Neuronal stem cell (in vitro differentiated cells): ENCODE data around the gene TRIM52.

ENCODE experiments used
- DNase-seq: peaks from one replicate; pipeline ENCODE4 v3.0.0-alpha.2; 2013; ENCODE audit warnings: low spot score
- H2AFZ ChIP-seq: one replicate; pipeline ENCODE4 v1.6.1; 2013; ENCODE audit warnings: mild to moderate bottlenecking, low read length, inconsistent platforms
- H2AK5ac ChIP-seq: 2 replicates; pipeline ENCODE4 v1.6.1; 2013; ENCODE audit warnings: low read depth, mild to moderate bottlenecking, inconsistent platforms, low read length, moderate library complexity, mixed read lengths
- H2BK120ac ChIP-seq: 2 replicates; pipeline ENCODE4 v1.6.1; 2013; ENCODE audit warnings: low read depth, mild to moderate bottlenecking, inconsistent platforms, low read length, moderate library complexity, mixed read lengths
- H2BK12ac ChIP-seq: one replicate; pipeline ENCODE4 v1.6.1; 2013; ENCODE audit warnings: low read length, inconsistent platforms
- H2BK15ac ChIP-seq: 2 replicates; pipeline ENCODE4 v1.6.1; 2013; ENCODE audit warnings: mild to moderate bottlenecking, low read length, inconsistent platforms, mixed read lengths
- H2BK5ac ChIP-seq: one replicate; pipeline ENCODE4 v1.6.1; 2013; ENCODE audit warnings: inconsistent platforms, mild to moderate bottlenecking, low read length, moderate library complexity
- H3K14ac ChIP-seq: one replicate; pipeline ENCODE4 v1.6.1; 2013; ENCODE audit warnings: low read length, inconsistent platforms
- H3K18ac ChIP-seq: 2 replicates; pipeline ENCODE4 v1.6.1; 2013; ENCODE audit warnings: low read length, inconsistent platforms
- H3K23ac ChIP-seq: 2 replicates; pipeline ENCODE4 v1.6.1; 2013; ENCODE audit warnings: low read depth, mild to moderate bottlenecking, mixed read lengths, low read length, inconsistent platforms; ENCODE audit not compliant: poor library complexity
- H3K27ac ChIP-seq: replicated peaks from 3 replicates; pipeline ENCODE4 v1.5.1; 2013; ENCODE audit warnings: low read length, inconsistent platforms
- H3K27me3 ChIP-seq, 3 experiments: 2 replicates each; pipeline ENCODE4 v1.6.1; 2013; ENCODE audit warnings: low read length in 3 of 3, mild to moderate bottlenecking in 2 of 3, inconsistent platforms in 1 of 3, low read depth in 1 of 3, mixed read lengths in 1 of 3, moderate library complexity in 1 of 3; ENCODE audit not compliant: control insufficient read depth in 3 of 3, insufficient read depth in 3 of 3
- H3K36me3 ChIP-seq, 2 donors: replicated peaks in 1 of 2; 2 replicates each; pipeline ENCODE4 v1.6.1; 2013; ENCODE audit warnings: low read length in 2 of 2; ENCODE audit not compliant: control insufficient read depth in 2 of 2, insufficient read depth in 2 of 2
- H3K4ac ChIP-seq: 2 replicates; pipeline ENCODE4 v1.6.1; 2013; ENCODE audit warnings: inconsistent platforms, mild to moderate bottlenecking, low read length, moderate library complexity
- H3K4me1 ChIP-seq, 2 donors: 1 replicate in 1 of 2; 2 replicates in 1 of 2; pipeline ENCODE4 v1.6.1; 2013; ENCODE audit warnings: low read length in 2 of 2, low read depth in 1 of 2; ENCODE audit not compliant: control insufficient read depth in 2 of 2, insufficient read depth in 1 of 2
- H3K4me2 ChIP-seq: one replicate; pipeline ENCODE4 v1.6.1; 2013; ENCODE audit warnings: mild to moderate bottlenecking, low read length, inconsistent platforms; ENCODE audit not compliant: insufficient read depth, poor library complexity, severe bottlenecking
- H3K4me3 ChIP-seq, 2 donors: 2 replicates each; pipeline ENCODE4 v1.5.1; 2013; ENCODE audit warnings: low read length in 2 of 2, mild to moderate bottlenecking in 2 of 2, inconsistent platforms in 1 of 2, moderate library complexity in 1 of 2
- H3K79me1 ChIP-seq: one replicate; pipeline ENCODE4 v1.6.1; 2013; ENCODE audit warnings: low read depth, mild to moderate bottlenecking, inconsistent platforms, low read length, moderate library complexity
- H3K9ac ChIP-seq: one replicate; pipeline ENCODE4 v1.6.1; 2013; ENCODE audit warnings: mild to moderate bottlenecking, low read depth, low read length, inconsistent platforms; ENCODE audit not compliant: poor library complexity
- H3K9me3 ChIP-seq, 2 donors: replicated peaks in 1 of 2; 2 replicates each; pipeline versions ENCODE3 to v1.6.1; 2013; ENCODE audit warnings: low read length in 2 of 2, mild to moderate bottlenecking in 2 of 2, inconsistent platforms in 1 of 2, low read depth in 1 of 2, mixed read lengths in 1 of 2, moderate library complexity in 1 of 2; ENCODE audit not compliant: control insufficient read depth in 2 of 2, insufficient read depth in 1 of 2
- H4K8ac ChIP-seq: one replicate; pipeline ENCODE4 v1.6.1; 2013; ENCODE audit warnings: low read depth, mild to moderate bottlenecking, inconsistent platforms, low read length, moderate library complexity
- H4K91ac ChIP-seq: one replicate; pipeline ENCODE4 v1.6.1; 2013; ENCODE audit warnings: low read length, low read depth, mild to moderate bottlenecking, inconsistent platforms; ENCODE audit not compliant: poor library complexity
- WGBS, 2 donors: extraction: QIAGEN DNeasy Blood & Tissue Kit; methylation state at CpG; one replicate each; pipeline ENCODE4 v1.1.7; 2013; ENCODE audit warnings: missing lambda C conversion rate in 2 of 2, mixed read lengths in 1 of 2; ENCODE audit not compliant: insufficient read length in 2 of 2, insufficient replicate concordance in 1 of 2; ENCODE audit errors: extremely low coverage in 2 of 2; 5-methylcytosine and 5-hydroxymethylcytosine counted together

Gene TRIM52

DNA sequence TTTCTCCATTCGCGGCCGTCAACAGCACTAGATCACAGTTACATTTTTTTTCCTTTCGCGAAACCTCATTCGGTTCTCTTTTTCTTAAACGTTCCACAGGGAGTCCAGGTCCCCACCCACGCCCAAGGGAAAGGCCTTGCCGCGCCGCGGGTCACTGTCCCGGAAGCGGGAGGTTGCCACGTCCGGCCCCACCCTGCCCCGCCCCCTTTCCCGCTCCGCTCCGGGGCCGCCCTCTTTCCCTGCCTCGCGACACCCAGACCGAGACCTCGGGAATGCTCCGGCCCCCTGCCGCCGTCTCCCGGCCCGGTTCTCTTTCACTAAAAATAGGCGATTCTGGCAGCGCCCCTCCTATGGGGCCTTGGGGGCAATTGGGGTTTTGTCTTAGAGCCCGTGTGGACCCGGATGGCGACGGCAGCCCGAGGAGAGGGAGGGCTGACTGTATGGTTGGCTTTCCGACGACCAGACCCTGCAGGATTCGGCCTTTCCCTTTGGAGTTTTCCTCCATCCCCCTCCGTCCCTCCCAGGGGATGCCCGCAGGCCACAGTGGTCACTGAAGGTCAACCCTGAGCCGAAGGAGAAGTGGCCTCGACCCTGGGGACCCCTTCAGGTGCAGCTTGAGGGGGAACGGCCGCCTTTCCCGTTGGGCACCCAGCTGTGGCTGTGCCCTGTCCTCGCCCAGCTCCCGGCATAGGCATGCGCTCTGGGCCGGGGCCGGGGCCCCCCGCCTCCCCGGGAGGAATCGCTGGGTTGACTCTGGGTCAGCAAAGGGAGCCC is 14.5 kb downstream of the TRIM52 start:
- Histone ChIP-seq H3K27ac (peak overlapping the region; percentile 89), H4K8ac (peak overlapping the region; percentile 97), H3K4me1 (peaks cover 20% of the 10 kb centered on the region in 2 donors), H2BK120ac (peak overlapping the region; percentile 64), H3K23ac (peak overlapping the region; percentile 16), H3K79me1 (peaks cover under 1% of the 10 kb centered on the region), H2AK5ac (peak overlapping the region; percentile 95), H3K4me3 (peak overlapping the region; percentile 96 to 99), H2BK15ac (peak overlapping the region; percentile 83), H3K27me3 (no peaks in the 10 kb centered on the region), H3K4me2 (peak overlapping the region; percentile 92), H3K9me3 (no peaks in the 10 kb centered on the region), H2AFZ (peak overlapping the region; percentile 89), H3K4ac (peak overlapping the region; percentile 69), H3K36me3 (peaks cover 16 to 48% of the 10 kb centered on the region in 2 donors), H2BK12ac (no peak overlapping the region), H3K18ac (peak overlapping the region; percentile 98), H4K91ac (peak overlapping the region; percentile 56), H3K14ac (peak overlapping the region; percentile 41), H2BK5ac (peak overlapping the region; percentile 83), H3K9ac (peak overlapping the region; percentile 99)
- no CpG with 5 or more reads among the region's 55 CpGs for WGBS, 2 donors
- DNase-seq, result peak; percentile 68

DNA sequence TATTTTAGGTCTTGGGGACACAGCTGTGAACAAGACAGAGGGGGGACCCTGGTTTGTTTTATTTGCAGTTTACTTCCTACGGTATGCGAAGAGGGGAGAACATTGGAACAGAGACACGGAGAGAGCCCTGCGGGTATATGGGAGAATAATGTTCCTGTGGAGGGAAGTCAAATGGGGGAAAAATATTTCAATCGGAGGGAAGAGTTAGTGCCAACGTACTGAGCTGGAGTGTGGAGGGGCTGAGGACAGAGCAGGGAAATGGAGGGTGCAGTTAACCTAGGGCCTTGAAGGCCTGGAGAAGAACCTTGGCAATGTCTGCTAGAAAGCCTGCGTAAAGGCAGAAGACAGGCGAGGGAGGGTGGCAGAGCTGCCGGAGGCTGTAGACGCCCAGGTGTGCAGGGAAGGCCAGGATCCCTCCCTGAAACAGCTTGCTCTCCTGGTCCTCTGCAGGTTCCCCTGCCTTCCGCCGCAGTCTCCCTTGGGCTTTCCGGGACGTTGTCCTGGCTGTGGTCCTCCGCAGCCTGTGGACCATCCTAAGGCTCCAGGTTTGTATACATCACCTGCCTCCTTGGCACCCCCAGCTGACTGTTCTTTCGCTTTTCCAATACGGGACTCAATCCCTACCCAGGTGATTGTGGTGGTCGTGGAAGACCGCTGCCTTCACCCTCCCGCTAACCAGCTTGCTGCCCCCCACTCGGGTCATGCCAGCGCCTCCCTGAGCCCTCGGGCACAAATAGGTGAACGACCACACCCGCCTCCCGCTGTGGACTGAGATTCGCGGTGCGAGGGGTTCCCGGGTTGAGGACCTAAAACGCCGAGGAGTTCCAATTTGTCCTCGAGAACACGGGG is 15.3 kb downstream of the TRIM52 start:
- peak overlapping the region; percentile 85 to 96 for H3K4me3 ChIP-seq
- peak overlapping the region; percentile 88 for H2AK5ac ChIP-seq
- H3K14ac ChIP-seq, result no peak overlapping the region
- H3K27ac ChIP-seq, result peak overlapping the region; percentile 54
- DNase-seq, result no peak
- H3K9me3 ChIP-seq, result no peaks in the 10 kb centered on the region
- H2AFZ ChIP-seq, result peak overlapping the region; percentile 89
- peak overlapping the region; percentile 83 for H2BK5ac ChIP-seq
- no peaks in the 10 kb centered on the region for H3K27me3 ChIP-seq
- peak overlapping the region; percentile 86 for H3K9ac ChIP-seq
- no peak overlapping the region for H2BK120ac ChIP-seq
- no peak overlapping the region for H4K8ac ChIP-seq
- H2BK15ac ChIP-seq, result peak overlapping the region; percentile 83
- peak overlapping the region; percentile 16 for H3K23ac ChIP-seq
- no peak overlapping the region for H2BK12ac ChIP-seq
- H3K18ac ChIP-seq, result peak overlapping the region; percentile 84
- H3K36me3 ChIP-seq, result peaks cover 21 to 50% of the 10 kb centered on the region in 2 donors
- no CpG with 5 or more reads among the region's 34 CpGs for WGBS, 2 donors
- H3K4me2 ChIP-seq, result peak overlapping the region; percentile 69
- H3K79me1 ChIP-seq, result peaks cover 3% of the 10 kb centered on the region
- H4K91ac ChIP-seq, result peak overlapping the region; percentile 56
- H3K4me1 ChIP-seq, result peaks cover 21 to 22% of the 10 kb centered on the region in 2 donors
- peak overlapping the region; percentile 61 for H3K4ac ChIP-seq

- Histone ChIP-seq H3K18ac (peak within 1 kb of the TSS; percentile 98), H3K4me2 (peak within 1 kb of the TSS; percentile 77), H3K27ac (peak within 1 kb of the TSS; percentile 99), H2BK12ac (no peak within 1 kb of the TSS), H3K4me3 (peak within 1 kb of the TSS; percentile 96 to 98), H4K91ac (peak within 1 kb of the TSS; percentile 41), H2BK15ac (no peak within 1 kb of the TSS), H2BK5ac (peak within 1 kb of the TSS; percentile 98), H3K9ac (peak within 1 kb of the TSS; percentile 96), H2BK120ac (peak within 1 kb of the TSS; percentile 56), H3K4me1 (peaks cover 19 to 22% of the 10 kb centered on the region in 2 donors), H3K4ac (peak within 1 kb of the TSS; percentile 91), H4K8ac (peak within 1 kb of the TSS; percentile 97), H3K14ac (peak within 1 kb of the TSS; percentile 98), H3K36me3 (peaks cover 30 to 53% of the 10 kb centered on the region in 2 donors), H2AK5ac (peak within 1 kb of the TSS; percentile 95), H3K9me3 (no peaks in the 10 kb centered on the region), H3K79me1 (peaks cover 7% of the 10 kb centered on the region), H2AFZ (peak within 1 kb of the TSS; percentile 86), H3K27me3 (no peaks in the 10 kb centered on the region), H3K23ac (peak within 1 kb of the TSS; percentile 90)
- WGBS, 2 donors, result no CpG with 5 or more reads among the region's 50 CpGs
- peak; percentile 89 for DNase-seq
Observed at GRCh38 chr5:181243564-181244343, 17.2 kb downstream of the TRIM52 start, which contains the start of gene RACK1. Gene RACK1, minus strand, starts transcription at chr5:181243906. Its CDS starts 106 bp downstream, at chr5:181243800.
